Vagina (tissue), 2 donors: ENCODE measurements around the gene TNFRSF8.

Experiments
- POLR2A ChIP-seq, 2 donors: fragments of 450-650 bp; IDR thresholded peaks; one replicate each; pipeline ENCODE4 v1.6.1; 2017; ENCODE audit warnings: antibody characterized with exemption in 2 of 2, mild to moderate bottlenecking in 2 of 2, moderate library complexity in 2 of 2
- POLR2AphosphoS5 ChIP-seq, 2 donors: sonication (generic); formaldehyde crosslinking; IDR thresholded peaks; one replicate each; pipeline ENCODE4 v1.9.0; 2017; ENCODE audit warnings: antibody characterized with exemption in 2 of 2, mild to moderate bottlenecking in 2 of 2, low read depth in 1 of 2; ENCODE audit not compliant: insufficient read depth in 1 of 2
- TF ChIP-seq, protein P1 (sequence below), 3 experiments: fragments of 450-650 bp in 2 of 3; fragments of 200-600 bp in 1 of 3; sonication (generic) in 1 of 3; IDR thresholded peaks; one replicate each; pipeline ENCODE4 v1.5.1; 2017 to 2019; ENCODE audit warnings: antibody characterized with exemption in 3 of 3, mild to moderate bottlenecking in 2 of 3, moderate library complexity in 2 of 3

DNA sequence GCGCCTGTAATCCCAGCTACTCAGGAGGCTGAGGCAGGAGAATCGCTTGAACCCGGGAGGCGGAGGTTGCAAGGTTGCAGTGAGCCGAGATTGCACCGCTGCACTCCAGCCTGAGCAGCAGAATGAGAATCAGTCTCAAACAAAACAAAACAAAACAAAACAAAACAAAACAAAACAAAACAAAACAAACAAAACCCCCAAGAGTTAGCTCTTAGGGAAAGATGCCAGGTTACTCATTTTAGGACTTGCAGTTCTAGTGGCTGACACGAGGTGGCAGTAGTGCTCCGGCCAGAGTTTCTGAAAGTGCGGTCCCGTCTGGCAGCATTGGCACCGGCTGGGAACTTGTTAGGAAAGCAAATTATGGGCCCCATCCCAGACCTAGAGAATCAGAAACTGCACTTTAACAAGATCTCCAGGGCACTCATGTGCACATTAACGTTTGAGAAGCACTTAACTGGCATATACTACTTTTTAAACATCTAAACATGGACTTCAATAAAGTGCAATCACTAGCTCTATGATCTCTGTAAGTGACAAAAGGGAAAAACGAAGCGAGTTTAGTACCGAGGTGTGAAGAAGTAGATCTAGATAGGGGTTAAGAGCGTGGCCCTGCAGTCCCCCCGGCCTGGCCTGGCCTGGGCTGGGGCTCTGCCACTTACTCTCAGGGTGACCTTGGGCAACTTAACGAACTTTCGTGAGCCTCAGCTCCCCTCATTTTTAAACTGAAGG is 61.8 kb downstream of the TNFRSF8 start:
- TF ChIP-seq, protein P1, sequence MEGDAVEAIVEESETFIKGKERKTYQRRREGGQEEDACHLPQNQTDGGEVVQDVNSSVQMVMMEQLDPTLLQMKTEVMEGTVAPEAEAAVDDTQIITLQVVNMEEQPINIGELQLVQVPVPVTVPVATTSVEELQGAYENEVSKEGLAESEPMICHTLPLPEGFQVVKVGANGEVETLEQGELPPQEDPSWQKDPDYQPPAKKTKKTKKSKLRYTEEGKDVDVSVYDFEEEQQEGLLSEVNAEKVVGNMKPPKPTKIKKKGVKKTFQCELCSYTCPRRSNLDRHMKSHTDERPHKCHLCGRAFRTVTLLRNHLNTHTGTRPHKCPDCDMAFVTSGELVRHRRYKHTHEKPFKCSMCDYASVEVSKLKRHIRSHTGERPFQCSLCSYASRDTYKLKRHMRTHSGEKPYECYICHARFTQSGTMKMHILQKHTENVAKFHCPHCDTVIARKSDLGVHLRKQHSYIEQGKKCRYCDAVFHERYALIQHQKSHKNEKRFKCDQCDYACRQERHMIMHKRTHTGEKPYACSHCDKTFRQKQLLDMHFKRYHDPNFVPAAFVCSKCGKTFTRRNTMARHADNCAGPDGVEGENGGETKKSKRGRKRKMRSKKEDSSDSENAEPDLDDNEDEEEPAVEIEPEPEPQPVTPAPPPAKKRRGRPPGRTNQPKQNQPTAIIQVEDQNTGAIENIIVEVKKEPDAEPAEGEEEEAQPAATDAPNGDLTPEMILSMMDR (IDR thresholded peaks at IDR 0.05) = peak; percentile 87 to 99 (median 97)
- TF ChIP-seq POLR2A (IDR thresholded peaks at IDR 0.05) (no peak), POLR2AphosphoS5 (IDR thresholded peaks at IDR 0.05; ENCODE audit: insufficient read depth in 1 of 2, low read depth in 1 of 2) (no peak)
